Astrocyte of the hippocampus (primary cell): ENCODE data around the gene HOXB2.

Experiments used
- DNase-seq: peaks from one replicate; pipeline ENCODE4 v3.0.0; 2011; ENCODE audit warnings: low read depth, low spot score

The HOXB2 gene

GRCh38 chr17:48545022-48545375 is at the start of gene HOXB2:
Gene HOXB2, minus strand, starts transcription at chr17:48545109. Its CDS starts 198 bp downstream, at chr17:48544911.
- peak; percentile 78 for DNase-seq

DNA sequence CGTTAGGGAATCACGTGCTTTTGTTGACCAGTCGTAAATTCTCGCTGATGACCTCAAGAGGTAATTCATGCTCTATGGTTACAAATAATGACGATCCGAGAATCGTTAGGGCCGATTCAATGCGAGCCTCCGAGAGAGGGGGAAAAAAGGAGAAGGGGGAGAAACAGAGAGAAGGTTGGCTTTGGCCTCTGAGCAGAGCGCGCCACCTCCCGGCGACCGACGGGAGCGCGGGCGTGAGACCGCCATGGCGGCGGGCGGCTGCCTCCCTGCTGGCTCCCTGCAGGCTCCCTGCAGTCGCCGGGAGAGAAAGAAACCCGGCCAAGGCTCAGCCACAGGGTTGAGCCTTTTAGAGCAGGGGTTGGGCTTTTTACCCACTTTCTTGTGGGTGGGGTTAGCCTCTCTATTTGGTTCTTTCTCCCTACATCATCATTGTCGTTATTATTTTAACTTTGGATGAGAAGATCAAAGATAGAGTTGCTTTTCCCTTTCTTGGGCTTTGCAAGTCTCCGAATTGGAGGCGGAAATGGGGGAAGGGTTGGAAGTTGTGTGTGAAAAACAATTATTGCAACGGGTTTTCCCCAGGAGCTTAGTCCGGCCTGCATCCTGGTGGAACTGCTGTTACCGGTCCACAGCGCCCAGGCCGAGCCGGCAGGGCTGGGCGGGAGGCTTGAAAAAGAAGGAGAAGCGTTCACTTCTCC is 49.1 kb upstream of the HOXB2 start:
- DNase-seq: peak; percentile 95

DNA sequence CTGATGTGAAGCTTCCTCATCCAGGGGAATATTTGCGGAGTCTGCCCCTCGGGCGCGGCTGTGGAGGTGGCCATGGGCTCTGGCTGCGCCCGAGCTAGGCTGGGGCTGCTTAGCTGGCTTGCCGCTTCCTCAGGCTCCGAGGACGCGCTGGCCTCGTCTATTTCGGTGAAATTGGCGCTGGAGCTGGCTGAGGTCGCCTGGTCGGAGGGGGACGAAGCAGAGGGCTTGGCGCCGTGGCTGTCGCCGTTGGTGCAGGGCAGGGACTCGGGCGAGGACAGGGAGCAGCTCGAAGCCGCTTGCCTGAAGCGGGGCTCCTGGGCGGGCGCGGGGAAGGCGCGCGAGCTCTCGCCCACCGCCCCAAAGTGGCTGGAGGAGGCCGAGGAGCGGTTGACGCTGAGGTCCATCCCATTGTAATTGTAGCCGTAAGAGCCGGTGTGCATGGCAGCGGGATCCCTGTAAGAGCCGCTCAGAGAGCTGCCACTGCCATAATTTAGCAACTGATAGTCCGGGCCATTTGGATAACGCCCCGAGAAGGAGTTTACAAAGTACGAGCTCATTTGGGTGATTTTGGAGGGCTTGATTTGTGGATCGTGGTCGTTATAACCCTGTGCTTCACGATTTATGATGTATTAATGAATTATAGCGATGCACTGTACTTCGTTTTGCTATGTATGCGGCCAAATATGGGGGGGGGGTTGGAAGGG is 48.4 kb upstream of the HOXB2 start, which contains the start of gene HOXB5:
Gene HOXB5, minus strand, starts transcription at position 654 of the 704 bp plus-strand sequence. Its CDS starts 97 bp downstream, at position 557.
- DNase-seq: peak; percentile 70

DNA sequence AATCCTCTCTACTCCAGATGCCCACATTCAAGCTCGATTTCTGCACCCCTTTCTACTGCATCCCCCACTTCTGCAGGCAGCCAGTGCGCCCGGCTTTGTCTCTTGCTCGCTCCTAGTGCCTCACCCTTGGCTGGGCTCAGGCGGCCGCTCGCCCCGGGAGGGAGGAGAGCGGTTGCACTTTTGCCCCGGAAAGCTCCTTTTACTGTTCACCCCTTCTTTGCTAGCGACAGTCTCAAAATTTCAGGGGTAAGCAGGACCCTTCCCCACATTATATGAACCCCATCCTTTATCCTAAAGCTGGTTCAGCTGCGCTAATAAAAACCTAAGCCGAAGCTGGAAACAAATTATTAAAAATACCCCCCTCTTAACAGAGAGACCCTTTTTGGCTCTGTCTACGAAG is 47.7 kb upstream of the HOXB2 start:
- no peak for DNase-seq

DNA sequence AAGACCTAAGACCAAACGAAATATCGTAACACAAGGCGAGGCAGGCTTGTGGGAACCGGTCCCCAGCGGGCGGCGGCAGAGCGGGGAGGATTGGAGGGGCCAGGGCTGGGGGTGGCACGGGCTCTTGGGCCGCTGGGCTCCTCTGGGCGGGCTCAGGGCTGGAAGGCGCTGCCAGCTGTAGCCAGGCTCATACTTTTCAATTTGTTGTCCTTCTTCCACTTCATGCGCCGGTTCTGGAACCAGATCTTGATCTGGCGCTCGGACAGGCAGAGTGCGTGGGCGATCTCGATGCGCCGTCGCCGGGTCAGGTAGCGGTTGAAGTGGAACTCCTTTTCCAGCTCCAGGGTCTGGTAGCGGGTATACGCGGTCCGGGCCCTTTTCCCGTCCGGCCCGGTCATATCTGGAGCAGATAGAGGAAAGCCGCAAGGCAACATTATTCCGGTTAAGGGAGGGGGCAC is 47.2 kb upstream of the HOXB2 start:
- DNase-seq: no peak

DNA sequence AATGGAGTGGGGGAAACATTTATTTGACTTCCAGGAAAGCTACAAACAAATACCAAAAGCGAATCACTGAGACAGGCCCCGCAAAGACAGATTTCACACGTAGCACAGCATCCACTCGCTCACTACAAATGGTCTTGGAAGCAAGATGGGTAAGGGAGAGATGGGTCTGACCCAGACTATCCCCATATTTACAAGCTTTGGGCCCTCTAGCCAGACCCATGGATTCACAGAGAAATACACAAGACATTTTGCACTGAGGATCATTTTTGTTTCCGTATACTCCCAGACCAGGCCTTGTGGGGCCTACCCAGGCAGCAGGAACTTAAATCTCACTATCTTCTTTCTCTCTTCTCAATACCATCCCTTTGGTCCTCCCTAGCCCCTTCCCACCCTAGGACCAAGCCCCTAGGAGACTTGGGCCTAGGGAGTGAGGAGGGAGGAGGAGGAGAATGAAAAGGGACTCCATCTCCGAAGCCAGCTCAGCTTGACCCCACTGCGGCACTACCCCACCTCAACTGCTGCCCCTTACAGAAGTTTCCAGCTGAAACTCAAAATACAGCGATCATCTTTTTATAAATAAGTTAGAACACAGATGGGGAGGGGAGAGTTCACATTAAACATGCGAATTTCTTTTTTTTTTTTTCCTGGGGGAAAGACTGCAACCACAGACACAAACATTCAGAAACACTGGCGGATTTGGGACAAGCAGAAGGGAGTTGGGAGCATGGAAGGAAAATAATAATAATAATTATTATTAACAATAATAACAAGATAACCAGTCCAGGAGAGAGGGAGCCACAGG is 46.5 kb upstream of the HOXB2 start:
- no peak for DNase-seq

DNA sequence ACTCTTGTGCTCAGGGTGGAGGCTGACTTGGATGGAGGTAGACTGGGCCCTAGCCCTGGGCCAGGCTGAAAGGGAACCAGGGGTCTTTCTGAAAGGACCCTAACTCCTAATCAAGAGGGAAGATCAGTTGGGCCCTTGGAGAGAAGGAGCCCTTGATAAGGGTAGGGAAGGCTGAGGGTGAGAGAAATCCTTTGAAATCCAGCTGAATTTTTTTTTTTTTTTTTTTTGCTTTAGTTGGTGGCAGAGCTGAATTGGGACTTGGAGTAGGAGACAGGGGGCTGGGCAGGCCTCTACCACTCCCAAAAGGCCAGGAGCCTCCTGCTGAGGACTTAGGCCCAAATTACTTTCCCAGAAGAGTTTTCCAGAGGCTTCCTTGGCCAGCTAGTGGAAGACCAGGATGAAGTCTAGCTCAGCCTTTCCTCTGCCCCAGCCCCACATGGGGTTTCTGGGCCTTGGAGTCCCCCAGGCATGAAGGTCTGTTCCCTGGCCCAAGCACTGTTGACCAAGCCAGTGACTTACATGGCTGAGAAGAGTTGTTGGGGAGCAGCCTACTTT is 45.8 kb upstream of the HOXB2 start:
- DNase-seq: no peak

DNA sequence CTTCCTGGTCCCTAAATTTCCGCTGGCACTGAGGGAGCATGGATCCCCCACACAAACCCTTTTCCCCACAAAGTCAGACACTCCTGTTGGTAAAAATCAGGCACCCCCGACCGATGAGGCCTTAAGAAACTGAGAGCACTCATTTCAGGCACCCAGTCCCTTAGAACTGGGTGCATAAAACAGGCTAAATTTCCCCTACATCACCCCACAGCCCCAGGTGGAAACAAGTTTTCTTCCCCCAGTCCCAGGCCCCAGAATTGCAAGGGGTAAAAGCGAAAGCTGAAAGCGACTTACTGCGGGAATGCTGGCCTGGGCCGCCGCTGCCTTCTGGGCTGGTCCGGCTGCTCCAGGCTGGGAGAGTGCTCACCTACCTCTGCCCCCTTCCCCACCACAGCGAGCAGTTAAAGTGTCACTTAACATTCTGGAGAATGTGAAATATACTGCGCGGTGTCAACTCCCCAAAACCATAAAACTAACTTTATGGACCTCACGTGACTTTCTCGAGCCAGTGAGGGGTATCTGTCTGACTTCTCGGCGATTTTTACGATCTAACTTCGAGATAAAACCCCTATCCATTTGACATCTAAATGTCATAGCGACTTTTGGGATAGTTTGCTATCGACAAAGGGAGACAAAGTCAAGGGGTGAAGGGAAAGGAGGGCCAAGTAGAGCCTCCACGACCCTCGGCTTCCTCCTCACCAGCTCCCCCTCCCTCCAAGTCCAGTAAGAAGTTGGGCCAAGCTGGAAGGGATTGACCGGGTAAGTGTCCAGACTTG is 45.1 kb upstream of the HOXB2 start, which contains the start of gene HOXB3:
Gene HOXB3, minus strand, starts transcription at position 411 of the 776 bp plus-strand sequence. CDS start 37,767 bp downstream, outside the sequence.
- no peak for DNase-seq

DNA sequence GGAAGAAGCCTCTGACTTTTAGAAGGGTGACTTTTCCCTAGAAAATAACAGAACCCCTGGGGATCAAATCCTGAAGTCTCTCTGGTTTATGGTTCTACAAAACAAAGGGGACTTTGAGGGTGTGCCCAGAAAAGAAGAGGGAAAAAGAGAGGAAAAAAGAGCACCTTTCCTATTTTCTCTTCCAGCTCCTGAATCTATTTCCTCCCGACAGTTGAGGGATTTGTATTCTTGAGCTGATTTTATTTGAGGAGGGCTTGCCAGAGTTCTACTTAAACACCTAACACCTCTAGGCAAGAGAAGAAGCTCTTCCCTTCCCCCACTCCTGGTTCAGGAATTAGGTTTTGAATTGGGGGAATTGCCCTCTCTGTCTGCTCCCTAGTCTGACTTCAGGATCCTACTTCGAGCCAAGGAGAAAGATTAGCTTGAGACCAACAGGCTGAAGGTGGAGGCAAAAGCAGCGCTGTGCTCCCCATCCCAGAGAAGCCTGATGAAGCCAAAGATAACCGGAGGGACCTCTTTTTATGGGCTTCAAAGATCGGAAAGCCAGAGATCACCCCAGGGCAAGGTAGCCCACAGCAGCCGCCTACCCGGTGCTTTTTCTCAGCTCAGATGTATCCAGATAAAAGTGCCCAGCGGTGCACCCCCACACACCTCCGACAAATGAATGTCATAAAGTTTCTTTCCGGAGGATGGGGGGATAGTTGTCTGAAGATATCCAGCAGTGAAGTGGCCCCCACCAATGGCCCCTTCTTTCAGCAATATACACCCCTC is 44.3 kb upstream of the HOXB2 start:
- no peak for DNase-seq

DNA sequence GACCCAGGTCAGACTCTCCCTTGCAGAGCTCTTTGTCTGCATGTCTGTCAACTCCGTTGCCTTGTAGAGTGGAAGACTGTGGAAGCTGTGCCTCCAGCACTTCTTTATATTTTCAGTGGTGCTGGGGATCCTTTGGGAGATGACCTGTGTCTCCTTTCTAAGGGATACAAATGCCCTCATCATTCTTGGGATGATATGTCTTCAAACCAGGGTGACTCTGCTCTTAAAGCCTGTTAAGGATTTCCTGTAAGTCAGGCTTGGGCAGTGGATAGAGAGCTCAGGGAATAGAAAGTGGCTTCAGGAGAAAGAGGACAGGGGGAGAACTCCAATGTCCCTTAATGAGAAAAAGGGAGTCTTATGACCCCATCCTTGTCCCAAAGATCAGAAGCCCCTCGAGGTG is 43.6 kb upstream of the HOXB2 start:
- no peak for DNase-seq

DNA sequence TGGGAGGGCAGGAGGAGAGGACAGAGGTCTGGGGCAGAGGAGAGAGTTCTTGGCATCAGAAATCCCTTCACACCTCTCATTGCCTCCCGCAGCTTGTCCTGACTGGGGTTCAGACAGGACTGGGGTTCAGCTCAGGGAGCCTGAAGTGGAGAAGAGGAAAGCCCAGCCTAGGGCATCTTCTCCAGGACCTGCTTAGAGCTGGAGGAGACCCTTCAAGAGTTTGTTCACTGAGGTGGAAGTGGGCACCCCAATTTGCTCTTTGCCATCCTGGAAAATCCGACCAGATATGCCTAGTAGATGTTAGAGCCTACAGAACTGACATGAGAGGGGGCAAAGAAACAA is 43.1 kb upstream of the HOXB2 start:
- DNase-seq: no peak

GRCh38 chr17:48587276-48588073 is 42.6 kb upstream of the HOXB2 start:
- DNase-seq: no peak

- DNase-seq: no peak
Measured at GRCh38 chr17:48586355-48587258, 41.7 kb upstream of the HOXB2 start.

- no peak for DNase-seq
Measured at GRCh38 chr17:48584223-48584741, 39.4 kb upstream of the HOXB2 start.

DNA sequence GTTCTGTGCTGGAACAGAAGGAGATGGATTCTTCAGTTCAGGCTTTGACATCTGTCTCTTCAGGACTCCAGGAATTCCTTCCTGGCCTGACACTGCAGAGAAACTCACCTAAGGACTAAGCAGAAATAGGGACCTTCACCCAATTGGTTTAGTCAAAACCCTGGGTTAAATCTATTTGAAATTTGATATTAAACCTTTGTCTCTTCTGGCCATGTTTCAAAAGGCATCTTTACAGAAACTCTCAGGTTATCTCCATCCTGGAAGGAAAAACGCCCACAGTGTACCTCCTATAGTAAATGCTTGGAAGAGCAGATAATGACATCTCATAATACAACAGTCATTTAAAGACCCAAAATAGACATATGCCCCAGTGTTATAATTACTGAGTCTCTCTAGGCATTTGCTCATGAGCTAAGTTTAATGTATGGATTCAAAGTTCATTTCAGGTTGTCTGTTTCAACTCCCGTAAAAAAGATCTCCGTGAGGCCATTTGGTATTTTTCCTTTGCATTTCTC is 38.9 kb upstream of the HOXB2 start:
- no peak for DNase-seq

DNA sequence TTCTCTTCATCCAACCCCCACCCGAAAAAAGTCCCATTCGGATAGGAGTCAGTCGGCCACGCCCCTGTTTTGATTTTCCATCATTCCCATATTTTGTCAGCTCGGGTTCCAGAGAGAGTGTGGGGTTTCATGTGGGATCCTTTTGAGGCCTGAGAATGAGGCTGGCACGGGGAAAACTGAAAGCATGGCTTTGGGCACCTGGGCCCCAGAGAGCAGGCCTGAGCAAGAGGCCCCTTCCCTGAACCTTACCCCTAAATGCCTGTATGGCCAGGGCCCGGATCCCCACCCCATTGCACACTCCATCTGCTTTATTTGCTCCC is 37.8 kb upstream of the HOXB2 start:
- no peak for DNase-seq

DNA sequence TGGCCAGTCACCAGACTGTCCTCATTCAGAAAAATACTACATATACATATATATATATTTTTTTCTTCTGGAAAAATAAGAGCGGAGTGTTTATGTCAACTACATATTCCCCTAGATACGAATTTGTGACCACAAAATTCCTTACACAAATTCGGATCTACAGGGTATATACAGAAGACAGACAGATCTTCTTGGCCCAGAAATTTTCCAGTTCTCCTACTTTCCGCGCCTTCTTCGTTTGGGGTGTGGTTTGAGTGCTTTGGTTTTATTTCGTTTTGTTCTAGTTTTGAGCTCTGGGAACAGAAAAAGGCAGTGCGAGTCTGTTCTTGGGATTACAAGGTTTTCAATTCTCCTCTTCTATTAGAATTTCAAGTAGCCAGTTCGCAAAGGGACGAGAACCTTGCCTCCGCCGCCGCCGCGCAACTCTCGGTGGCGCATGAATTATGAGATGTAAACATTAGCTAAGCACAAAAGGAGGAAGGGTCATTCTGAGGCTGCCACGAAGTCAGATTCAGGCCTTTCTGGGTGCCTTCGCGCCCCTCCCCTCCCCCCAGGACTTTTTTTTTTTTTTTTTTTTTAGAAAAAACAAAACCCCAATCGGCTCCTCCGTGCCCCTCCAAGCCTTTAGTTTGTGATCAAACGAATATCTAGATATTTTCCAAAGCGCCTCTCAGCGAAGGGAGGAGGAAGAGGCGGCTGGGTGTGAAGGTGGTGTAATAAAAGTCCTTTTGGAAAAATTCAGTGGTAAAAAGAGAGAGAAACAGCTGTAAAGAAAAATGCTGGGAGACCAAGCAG is 35.0 kb upstream of the HOXB2 start:
- DNase-seq: peak; percentile 50

- peak; percentile 45 for DNase-seq
Measured at GRCh38 chr17:48579471-48579759, 34.5 kb upstream of the HOXB2 start.
